ENCODE data around the gene GALNT10. TPM values are rescaled to one million over a fixed set of nuclear protein-coding genes. Genes with fewer than 3 reads are reported as not detected.

GALNT10 gene
- total and polyA plus RNA-seq, 2 experiments from 2014 or later = 3.2 to 12.9 TPM

DNA sequence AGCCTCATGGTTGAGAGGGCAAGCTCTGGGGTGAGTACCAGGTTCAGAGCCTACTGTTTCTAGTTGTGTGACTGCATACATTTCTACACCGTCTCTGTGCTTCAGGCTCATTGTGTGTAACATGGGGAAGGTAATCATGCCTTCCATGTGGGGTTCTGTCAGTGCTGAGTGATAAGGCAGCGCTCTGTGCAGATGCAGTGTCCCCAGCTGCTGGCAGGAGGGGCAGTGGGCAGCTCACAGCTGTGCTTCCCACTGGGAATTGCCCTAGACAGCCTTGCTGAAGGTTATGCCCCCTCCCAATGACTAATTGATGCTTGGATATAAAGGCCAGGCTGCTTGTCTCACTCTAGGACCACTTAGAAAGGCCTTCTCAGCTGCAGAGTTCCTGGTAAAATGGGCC is 133.5 kb downstream of the GALNT10 start:
- H3K4me1 Mint-ChIP-seq = no peaks in the 10 kb centered on the region; the same call in 2 of the 3 replicates
- H3K4me2 ChIP-seq = no peak overlapping the region

More for the DNA sequence above, 133.5 kb downstream of the GALNT10 start:
- no peak overlapping the region for H3K27ac ChIP-seq (ENCODE audit: low read depth)
- no peaks in the 10 kb centered on the region for H3K36me3 ChIP-seq (ENCODE audit: insufficient read depth)
- DNase-seq (ENCODE audit: low spot score) = no peak
- H3F3A ChIP-seq (replicated peaks; ENCODE audit: low read depth) = no peaks in the 10 kb centered on the region
- peak; percentile 28; the same call in 1 of the 3 replicates for ATAC-seq
- no peak overlapping the region for H3K4me3 ChIP-seq
- H3K9me2 ChIP-seq (ENCODE audit: insufficient read depth) = no peaks in the 10 kb centered on the region
- H3K27me3 ChIP-seq (ENCODE audit: insufficient read depth) = no peaks in the 10 kb centered on the region
- no peak overlapping the region for H3K27ac Mint-ChIP-seq
- H3K4me1 ChIP-seq (ENCODE audit: insufficient read depth) = no peaks in the 10 kb centered on the region
- no peak overlapping the region for H3K4me3 Mint-ChIP-seq
- TF ChIP-seq CREB1 (CRISPR knock-in tag; IDR thresholded peaks at IDR 0.05; ENCODE audit: low read depth) (no peak), CTCF (conservative IDR thresholded peaks at IDR 0.05; ENCODE audit: low read depth in 2 of 2) (no peak), ZNF331 (CRISPR knock-in tag; IDR thresholded peaks at IDR 0.05; ENCODE audit: low read depth) (no peak), NANOG (IDR thresholded peaks at IDR 0.05; ENCODE audit: borderline replicate concordance) (no peak), ZNF114 (CRISPR knock-in tag; IDR thresholded peaks at IDR 0.05) (no peak), ZNF462 (CRISPR knock-in tag; IDR thresholded peaks at IDR 0.05) (no peak), POLR2AphosphoS5 (IDR thresholded peaks at IDR 0.05; ENCODE audit: low read depth) (no peak), STAT1 (IDR thresholded peaks at IDR 0.05; ENCODE audit: unreplicated experiment) (no peak), EZH2 (IDR thresholded peaks at IDR 0.05; ENCODE audit: low read depth, unreplicated experiment) (no peak), REST (IDR thresholded peaks at IDR 0.05; ENCODE audit: unreplicated experiment) (no peak), ETS1 (IDR thresholded peaks at IDR 0.05) (no peak)
- H3K36me3 Mint-ChIP-seq (ENCODE audit: low read depth) = no peaks in the 10 kb centered on the region
- H4K20me1 ChIP-seq (replicated peaks; ENCODE audit: insufficient read depth) = no peaks in the 10 kb centered on the region
- H2AFZ ChIP-seq = no peak overlapping the region
- H3K79me2 ChIP-seq (replicated peaks; ENCODE audit: insufficient read depth) = no peaks in the 10 kb centered on the region
- peaks cover 3% of the 10 kb centered on the region for H3K27me3 Mint-ChIP-seq (ENCODE audit: insufficient read depth, low read depth, poor library complexity)
- H3K9me3 Mint-ChIP-seq = no peaks in the 10 kb centered on the region

All from GM23338 (cell line).